Glomerular visceral epithelial cell (primary cell): ENCODE measurements around the gene IL5RA.

Source experiments
- DNase-seq: peaks from one replicate; pipeline ENCODE4 v3.0.0-alpha.2; 2016; ENCODE audit errors: extremely low spot score

Gene IL5RA

GRCh38 chr3:3066378-3066777 is 43.8 kb downstream of the IL5RA start:
- no peak for DNase-seq

- DNase-seq: no peak
Observed at GRCh38 chr3:3065876-3066275, 44.3 kb downstream of the IL5RA start.

- no peak for DNase-seq
Observed at GRCh38 chr3:3064297-3064696, 45.9 kb downstream of the IL5RA start.

GRCh38 chr3:3059645-3060044 is 50.5 kb downstream of the IL5RA start:
- DNase-seq: no peak

- no peak for DNase-seq
Observed at GRCh38 chr3:3053974-3054373, 56.2 kb downstream of the IL5RA start.

- DNase-seq: no peak
Observed at GRCh38 chr3:3038201-3038991, 71.8 kb downstream of the IL5RA start.

- no peak for DNase-seq
Observed at GRCh38 chr3:3037156-3037555, 73.0 kb downstream of the IL5RA start.

- DNase-seq: no peak
Observed at GRCh38 chr3:3031326-3031725, 78.8 kb downstream of the IL5RA start.

- no peak for DNase-seq
Observed at GRCh38 chr3:3027976-3028567, 82.1 kb downstream of the IL5RA start.

- no peak for DNase-seq
Observed at GRCh38 chr3:3023111-3023745, 86.9 kb downstream of the IL5RA start.

- DNase-seq: no peak
Observed at GRCh38 chr3:3020209-3020608, 90.0 kb downstream of the IL5RA start.
